Kasumi-1 (cell line): ENCODE results near the gene CACNA1D.

Experiments used
- DNase-seq, 2 experiments: peaks; one replicate each; lab custom pipeline; 2025; lab: John Stamatoyannopoulos, UW

CACNA1D gene

DNA sequence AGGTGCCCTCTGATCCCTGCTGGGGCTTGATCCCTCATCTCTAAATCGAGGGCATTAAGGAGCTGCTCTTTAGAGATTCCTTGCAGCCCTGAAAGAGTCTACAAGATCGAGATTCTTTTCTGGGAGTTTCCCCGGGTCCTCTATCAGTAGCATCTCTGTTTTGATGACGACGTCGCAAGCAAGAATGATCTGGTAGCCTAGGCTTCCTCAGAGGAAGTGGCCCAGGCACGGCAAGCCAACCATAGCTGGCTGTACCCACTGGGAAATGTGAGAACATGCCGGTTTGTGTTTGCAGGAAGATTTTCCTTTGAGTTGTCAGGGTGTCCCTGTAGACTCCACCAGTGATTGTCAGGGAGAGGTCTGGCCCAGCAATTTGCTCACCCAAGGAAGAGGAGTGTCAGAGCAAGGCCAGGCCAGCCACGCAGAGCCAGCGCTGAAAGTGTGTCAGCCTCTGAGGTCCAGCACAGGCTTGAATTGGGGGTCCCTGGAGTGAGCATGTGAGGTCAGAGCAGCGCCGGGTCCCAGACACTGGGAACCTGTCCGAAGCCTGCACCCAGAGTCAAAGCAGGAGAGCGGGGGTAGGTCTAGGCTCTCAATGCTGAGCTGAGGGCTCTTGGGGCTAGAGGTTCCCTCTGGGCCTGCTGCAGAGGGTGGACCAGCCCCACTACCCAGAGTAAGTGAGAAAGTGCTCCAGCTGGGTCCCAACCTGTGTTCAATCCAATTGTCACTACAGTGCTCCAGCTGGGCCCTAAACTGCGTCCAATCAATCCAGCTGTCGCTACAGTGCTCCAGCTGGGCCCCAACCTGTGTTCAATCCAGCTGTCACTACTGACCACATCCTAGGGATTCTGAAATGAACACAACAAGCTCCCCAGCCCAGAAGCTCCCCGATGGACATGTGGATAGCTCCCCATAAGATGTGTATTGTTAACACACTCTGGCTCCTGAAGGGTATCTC is 256.1 kb downstream of the CACNA1D start:
- no peak for DNase-seq

DNA sequence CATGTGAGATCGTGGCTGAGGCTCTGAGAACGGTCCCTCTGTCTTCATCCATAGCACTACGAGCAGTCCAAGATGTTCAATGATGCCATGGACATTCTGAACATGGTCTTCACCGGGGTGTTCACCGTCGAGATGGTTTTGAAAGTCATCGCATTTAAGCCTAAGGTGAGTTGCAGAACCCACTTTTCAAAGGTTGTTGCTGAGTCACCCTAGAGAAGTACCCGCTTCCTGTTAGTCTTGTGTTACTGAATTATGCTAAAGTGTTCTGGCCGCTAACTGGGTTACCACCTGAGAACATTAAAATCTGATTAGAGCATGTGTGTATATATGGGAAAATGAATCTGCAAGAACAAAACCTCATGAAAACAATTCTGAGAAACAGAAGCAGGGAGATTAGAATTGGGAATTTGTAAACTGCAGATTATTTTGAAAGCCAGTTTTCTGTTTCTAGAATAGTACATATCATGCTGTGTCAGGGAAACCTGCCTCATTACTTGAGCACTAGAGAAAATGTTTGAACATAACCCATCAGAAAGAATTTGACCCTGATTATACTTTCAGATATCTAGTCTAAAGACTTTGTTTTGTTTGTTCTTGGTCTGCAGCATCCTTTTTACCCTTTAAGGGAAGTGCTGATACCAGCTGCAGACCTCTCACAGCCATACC is 259.2 kb downstream of the CACNA1D start:
- DNase-seq = no peak

- DNase-seq = no peak
Measured at GRCh38 chr3:53754325-53754724, 259.9 kb downstream of the CACNA1D start.

- no peak for DNase-seq
Measured at GRCh38 chr3:53758846-53759245, 264.4 kb downstream of the CACNA1D start.

GRCh38 chr3:53763353-53763752 is 268.9 kb downstream of the CACNA1D start:
- DNase-seq = no peak

DNA sequence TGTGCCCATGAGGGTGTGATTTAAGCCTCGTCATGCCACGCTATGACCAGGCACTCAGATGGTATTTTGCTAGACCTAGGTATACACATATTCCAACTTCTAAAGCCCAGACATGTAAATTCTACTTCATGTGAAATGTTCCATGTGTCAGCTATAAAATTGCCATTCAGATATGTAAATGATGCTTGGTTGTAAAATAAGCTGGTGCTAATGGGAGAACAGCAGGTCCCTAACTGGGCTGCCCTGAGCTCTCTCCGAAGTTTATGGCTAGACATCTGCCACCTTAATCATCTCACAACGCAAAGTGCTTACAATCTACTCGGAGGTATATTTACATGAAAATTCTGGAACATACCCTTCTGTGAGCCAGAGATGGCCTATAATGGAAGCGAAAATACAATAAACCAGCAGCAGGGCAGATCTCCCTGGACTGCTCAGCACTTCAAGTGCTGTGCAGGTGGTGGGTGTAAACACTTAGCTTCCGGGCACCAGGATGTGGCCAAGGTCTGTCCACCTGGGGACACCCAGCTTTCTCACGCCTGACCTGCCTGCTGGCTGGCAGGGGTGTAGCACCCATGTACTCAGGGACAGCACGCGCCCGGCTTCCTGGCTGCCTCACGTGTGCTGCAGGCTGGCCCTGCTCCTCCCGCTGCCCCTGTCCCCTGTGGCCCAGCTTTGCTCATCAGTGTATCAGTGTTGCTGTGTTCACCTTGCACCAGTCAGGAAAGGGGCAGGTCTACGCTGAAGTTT is 269.8 kb downstream of the CACNA1D start:
- DNase-seq = no peak

- no peak for DNase-seq
Measured at GRCh38 chr3:53765753-53766152, 271.3 kb downstream of the CACNA1D start.

GRCh38 chr3:53766706-53767105 is 272.3 kb downstream of the CACNA1D start:
- no peak for DNase-seq

DNA sequence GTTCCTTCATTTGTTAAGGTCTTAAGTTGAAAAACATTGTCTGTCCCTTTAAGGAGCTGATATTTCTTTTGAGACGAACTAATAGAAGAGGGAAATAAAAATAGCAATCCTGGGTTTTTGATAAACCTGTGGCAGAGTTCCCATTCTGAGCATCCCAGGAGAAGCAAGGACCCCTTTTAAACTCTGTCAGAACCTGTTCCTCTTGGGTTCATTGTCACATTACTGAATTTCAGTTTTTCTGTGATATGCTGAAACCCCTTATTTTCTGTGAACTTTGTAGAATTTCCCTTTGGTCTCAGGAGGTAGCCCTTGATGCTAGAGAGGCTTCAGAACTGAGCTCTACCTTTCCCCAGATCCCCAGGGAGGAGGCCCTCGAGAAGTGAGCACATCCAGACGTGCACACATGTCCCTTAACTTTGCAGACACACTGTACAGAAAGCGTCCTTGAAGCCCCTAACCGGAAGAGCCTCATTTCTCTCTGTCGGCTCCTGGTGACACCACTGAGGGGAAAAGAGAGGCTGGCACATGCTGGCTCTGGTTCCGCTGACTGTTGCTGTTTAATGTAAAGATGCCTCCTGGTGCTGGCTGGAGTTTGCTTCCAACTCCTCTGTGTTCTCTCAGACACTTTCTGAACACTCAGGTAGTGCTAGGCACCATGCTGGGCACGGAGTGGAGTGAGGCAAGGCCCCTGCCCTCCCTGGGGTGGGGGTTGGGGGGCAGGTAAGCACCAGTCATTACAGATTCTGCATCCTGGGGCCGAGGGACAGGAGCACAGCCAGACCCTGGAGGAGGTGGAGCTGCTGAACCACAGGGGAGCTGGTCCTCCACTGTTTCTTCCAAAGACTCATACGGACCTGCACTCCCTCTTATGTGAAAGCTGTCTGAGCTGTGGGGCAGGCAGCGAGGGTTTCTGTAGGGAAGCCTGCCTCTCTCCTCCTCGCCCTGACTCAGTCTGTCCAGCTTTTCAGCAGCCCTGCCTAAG is 274.4 kb downstream of the CACNA1D start:
- DNase-seq = no peak

DNA sequence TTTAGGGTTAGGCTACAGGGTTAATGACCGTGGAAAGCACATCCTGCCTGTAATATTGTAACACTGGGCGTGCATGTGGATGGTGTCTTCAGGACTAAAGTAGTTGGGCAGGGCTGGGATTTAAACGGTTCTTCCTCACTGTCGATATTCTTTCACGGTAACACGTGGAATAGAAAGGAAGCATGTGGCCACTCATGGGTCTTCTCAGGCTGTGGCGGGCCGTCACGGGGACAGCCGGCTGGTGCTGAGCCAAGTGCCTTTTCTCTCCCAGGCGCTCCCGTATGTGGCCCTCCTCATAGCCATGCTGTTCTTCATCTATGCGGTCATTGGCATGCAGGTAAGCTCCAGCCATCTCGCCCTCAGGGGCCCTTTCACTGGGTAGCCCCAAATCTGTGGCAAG is 278.2 kb downstream of the CACNA1D start:
- no peak for DNase-seq

GRCh38 chr3:53773021-53773436 is 278.6 kb downstream of the CACNA1D start:
- DNase-seq = no peak

DNA sequence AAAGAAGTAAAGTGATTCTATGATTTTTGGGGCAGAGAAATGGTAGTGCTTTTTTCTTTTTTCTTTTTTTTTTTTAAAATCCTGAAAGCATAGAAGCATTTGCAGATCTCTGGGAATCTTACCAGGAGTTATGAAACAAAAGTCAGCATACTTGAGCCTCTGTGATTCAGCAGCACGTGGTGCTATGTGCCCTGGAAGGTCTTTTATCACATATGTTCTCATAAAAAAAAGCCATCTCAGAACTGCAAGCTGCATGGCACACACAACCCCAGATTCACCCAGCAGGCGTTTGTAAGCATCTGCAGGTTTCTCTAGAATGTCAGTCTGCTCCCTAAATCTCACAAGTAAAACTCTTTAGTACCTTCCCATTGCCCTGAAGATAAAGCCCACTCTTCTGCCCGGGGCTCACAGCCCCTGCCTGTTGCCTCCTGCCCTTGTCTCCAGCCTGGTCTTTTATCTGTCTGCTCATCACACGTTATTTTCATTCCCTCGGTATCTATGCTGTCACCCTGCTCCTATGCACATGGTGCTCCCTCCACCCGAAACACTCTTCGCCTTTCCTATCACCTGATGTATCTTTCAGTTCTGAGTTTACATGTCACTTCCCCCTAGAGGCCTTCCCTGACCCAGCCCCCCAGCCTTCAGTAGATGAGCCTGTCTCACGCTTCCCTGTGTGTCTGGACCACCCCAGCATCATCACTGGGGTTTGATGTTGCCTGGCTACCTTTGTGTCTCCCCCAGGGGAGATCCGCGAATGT is 279.4 kb downstream of the CACNA1D start:
- no peak for DNase-seq

- no peak for DNase-seq
Measured at GRCh38 chr3:53774414-53774813, 280.0 kb downstream of the CACNA1D start.

GRCh38 chr3:53775018-53775417 is 280.6 kb downstream of the CACNA1D start:
- no peak for DNase-seq

- DNase-seq = no peak
Measured at GRCh38 chr3:53775834-53776251, 281.4 kb downstream of the CACNA1D start.

DNA sequence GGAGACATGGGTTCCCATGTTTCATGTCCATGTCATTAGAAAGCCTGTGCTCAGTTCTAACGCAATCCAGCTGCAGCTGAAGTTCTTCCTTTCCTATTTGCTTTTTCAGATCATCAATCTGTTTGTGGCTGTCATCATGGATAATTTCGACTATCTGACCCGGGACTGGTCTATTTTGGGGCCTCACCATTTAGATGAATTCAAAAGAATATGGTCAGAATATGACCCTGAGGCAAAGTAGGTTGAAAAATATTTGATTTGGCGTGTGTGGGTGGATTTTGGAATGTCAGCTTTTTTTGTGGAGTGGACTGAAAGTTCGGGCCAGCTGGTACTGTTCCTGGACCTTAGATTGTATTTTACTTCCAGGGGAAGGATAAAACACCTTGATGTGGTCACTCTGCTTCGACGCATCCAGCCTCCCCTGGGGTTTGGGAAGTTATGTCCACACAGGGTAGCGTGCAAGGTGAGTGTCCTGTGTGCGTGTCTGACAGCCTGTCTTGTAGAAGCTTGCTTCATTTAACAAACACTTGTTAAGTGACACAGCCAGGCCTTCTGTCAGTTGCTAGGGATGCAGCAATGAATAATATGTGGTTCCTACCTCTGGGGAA is 282.2 kb downstream of the CACNA1D start:
- no peak for DNase-seq

DNA sequence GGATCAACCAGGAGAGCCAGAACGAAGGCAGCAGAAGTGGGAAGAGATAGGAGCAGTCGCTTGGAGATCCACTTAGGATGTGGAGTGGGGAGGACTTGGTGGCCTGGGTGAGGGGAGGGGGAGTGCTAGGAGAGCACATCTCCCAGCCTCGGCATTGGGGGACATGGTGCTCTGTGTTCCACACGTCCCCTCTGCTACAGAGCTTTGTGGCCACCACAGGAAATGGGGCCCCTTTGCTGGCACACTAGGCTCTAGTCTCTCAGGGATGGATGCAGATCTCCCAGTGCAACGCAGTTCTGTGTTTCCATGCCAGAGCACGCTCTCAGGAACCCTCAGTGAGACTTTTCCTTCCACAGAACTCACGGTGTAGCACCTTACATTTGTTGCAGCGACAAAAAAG is 283.1 kb downstream of the CACNA1D start:
- DNase-seq = no peak

DNA sequence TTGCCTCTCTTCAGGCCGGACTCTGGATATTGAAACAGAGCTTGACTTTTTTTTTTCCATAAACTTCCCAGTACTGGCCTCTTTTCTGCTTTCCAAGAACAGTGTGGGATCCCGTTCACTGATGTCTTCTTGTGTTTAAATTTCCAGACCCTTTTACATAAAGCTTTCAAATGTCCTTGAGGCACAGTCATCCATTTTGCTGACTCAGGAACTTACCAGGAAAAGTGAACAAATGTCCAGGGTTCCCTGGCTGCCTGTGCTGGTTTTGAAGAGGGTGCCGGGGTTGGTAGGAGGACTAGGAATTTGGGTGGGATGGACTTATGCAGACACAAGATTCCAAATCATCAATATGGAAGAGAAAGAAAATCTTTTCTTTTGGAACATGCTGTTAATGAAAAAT is 283.7 kb downstream of the CACNA1D start:
- DNase-seq = no peak

DNA sequence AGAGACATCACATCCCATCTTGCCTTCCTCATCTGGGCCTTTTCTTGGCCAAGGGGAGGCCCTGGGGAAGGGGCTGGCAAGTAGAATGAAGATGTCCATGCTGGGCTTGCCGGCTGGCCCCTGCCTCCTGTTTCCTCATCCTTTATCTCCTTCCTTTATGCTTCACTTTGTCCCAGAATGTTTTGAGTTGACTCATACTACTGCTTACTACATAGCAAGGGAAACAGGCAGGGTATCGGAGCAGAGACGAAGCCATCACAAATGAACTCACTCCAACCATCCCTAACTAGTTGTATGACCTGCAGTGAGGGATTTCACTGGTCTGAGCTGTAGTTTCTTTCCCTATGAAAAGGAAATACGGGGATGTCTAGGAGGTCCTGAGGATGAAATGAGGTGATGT is 285.8 kb downstream of the CACNA1D start:
- no peak for DNase-seq

- DNase-seq = no peak
Measured at GRCh38 chr3:53780806-53781205, 286.4 kb downstream of the CACNA1D start.
